SH-SY5Y (cell line): ENCODE results near the gene RBFOX2.

Experiments used
- GATA2 ChIP-seq: IDR thresholded peaks from 2 replicates; pipeline ENCODE4 v1.6.1; 2011; ENCODE audit warnings: mild to moderate bottlenecking, low read depth, low read length
- GATA3 ChIP-seq: IDR thresholded peaks from 2 replicates; pipeline ENCODE4 v1.6.1; 2011; ENCODE audit warnings: low read depth, mild to moderate bottlenecking, low read length, moderate library complexity

GRCh38 chr22:35725521-35725920, 303.1 kb downstream of the RBFOX2 start:
- TF ChIP-seq GATA2: no peak
- TF ChIP-seq GATA3: no peak
